Measurements from ENCODE around the gene PLS3. TPM values are rescaled to one million over a fixed set of nuclear protein-coding genes. Genes with fewer than 3 reads are reported as not detected.
"Not testable (repeated sequence)": the region's sequence is repeated elsewhere in the genome, so short reads cannot be mapped to it uniquely, and the experiment has no call there.

The PLS3 gene
- total RNA-seq, 1 donor from 2014 or later = 17.8 TPM

DNA sequence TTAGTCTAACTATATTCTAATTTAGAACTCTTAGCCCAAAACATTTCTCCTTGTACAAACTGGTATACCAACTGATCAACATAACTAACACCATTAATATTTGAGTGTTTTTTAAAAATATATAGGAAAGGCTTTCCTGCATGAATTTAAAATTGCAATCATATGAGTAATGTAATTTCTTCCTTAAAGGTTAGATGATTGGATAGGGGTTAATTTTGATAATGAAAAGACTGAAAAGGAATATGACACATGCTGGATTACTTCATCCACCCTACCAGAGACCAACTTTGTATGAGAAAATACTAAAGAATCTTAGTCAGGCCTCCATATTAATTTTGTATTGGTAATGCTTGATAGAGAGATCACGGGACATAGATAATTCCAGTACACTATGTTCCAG is 25.1 kb upstream of the PLS3 start:
- TF ChIP-seq, protein P1, sequence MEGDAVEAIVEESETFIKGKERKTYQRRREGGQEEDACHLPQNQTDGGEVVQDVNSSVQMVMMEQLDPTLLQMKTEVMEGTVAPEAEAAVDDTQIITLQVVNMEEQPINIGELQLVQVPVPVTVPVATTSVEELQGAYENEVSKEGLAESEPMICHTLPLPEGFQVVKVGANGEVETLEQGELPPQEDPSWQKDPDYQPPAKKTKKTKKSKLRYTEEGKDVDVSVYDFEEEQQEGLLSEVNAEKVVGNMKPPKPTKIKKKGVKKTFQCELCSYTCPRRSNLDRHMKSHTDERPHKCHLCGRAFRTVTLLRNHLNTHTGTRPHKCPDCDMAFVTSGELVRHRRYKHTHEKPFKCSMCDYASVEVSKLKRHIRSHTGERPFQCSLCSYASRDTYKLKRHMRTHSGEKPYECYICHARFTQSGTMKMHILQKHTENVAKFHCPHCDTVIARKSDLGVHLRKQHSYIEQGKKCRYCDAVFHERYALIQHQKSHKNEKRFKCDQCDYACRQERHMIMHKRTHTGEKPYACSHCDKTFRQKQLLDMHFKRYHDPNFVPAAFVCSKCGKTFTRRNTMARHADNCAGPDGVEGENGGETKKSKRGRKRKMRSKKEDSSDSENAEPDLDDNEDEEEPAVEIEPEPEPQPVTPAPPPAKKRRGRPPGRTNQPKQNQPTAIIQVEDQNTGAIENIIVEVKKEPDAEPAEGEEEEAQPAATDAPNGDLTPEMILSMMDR (IDR thresholded peaks at IDR 0.05; ENCODE audit: partially characterized antibody, unreplicated experiment) = no peak
- DNase-seq = no peak
- H3K9me3 Mint-ChIP-seq (ENCODE audit: unreplicated experiment) = no peaks in the 10 kb centered on the region
- no peak overlapping the region for H3K27ac Mint-ChIP-seq (ENCODE audit: unreplicated experiment)
- H3K4me3 Mint-ChIP-seq (ENCODE audit: unreplicated experiment) = no peak overlapping the region
- no peaks in the 10 kb centered on the region for H3K36me3 Mint-ChIP-seq (ENCODE audit: unreplicated experiment)
- H3K27me3 Mint-ChIP-seq (ENCODE audit: unreplicated experiment) = no peaks in the 10 kb centered on the region
- H3K4me1 Mint-ChIP-seq (ENCODE audit: low read depth, unreplicated experiment) = no peaks in the 10 kb centered on the region

DNA sequence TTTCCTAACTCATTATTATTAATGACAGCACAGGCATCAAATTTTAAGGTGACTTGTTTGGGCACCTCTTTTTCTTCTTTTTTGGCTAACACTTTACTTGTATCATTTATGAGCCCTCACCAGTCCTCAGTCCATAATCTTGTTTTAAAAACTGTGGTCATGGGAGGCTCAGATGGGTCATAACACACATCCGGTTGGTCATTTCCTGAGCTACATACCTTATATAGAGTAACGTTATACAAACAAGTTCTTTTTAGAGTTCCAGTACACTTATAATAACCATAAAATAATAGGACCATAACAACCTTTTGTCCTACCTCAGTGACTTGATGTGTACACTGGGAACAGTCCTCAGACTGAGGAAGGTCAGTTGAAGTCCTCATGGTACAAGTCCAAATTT is 21.1 kb upstream of the PLS3 start:
- Mint-ChIP-seq H3K27me3 (ENCODE audit: unreplicated experiment) (no peaks in the 10 kb centered on the region), H3K27ac (ENCODE audit: unreplicated experiment) (no peak overlapping the region), H3K9me3 (ENCODE audit: unreplicated experiment) (no peaks in the 10 kb centered on the region), H3K4me1 (ENCODE audit: low read depth, unreplicated experiment) (no peaks in the 10 kb centered on the region), H3K36me3 (ENCODE audit: unreplicated experiment) (no peaks in the 10 kb centered on the region), H3K4me3 (ENCODE audit: unreplicated experiment) (no peak overlapping the region)
- TF ChIP-seq, protein P1 (IDR thresholded peaks at IDR 0.05; ENCODE audit: partially characterized antibody, unreplicated experiment) = no peak
- no peak for DNase-seq

GRCh38 chrX:115541045-115541444 is 19.9 kb upstream of the PLS3 start:
- DNase-seq; H3K4me3 Mint-ChIP-seq (ENCODE audit: unreplicated experiment); H3K9me3 Mint-ChIP-seq (ENCODE audit: unreplicated experiment); H3K36me3 Mint-ChIP-seq (ENCODE audit: unreplicated experiment); H3K27ac Mint-ChIP-seq (ENCODE audit: unreplicated experiment); H3K4me1 Mint-ChIP-seq (ENCODE audit: low read depth, unreplicated experiment); H3K27me3 Mint-ChIP-seq (ENCODE audit: unreplicated experiment): not testable (repeated sequence)

- Mint-ChIP-seq H3K36me3 (ENCODE audit: unreplicated experiment) (no peaks in the 10 kb centered on the region), H3K4me3 (ENCODE audit: unreplicated experiment) (no peak overlapping the region), H3K4me1 (ENCODE audit: low read depth, unreplicated experiment) (no peaks in the 10 kb centered on the region), H3K9me3 (ENCODE audit: unreplicated experiment) (no peaks in the 10 kb centered on the region), H3K27ac (ENCODE audit: unreplicated experiment) (no peak overlapping the region), H3K27me3 (ENCODE audit: unreplicated experiment) (no peaks in the 10 kb centered on the region)
- TF ChIP-seq, protein P1 (IDR thresholded peaks at IDR 0.05; ENCODE audit: partially characterized antibody, unreplicated experiment) = no peak
- no peak for DNase-seq
These were observed 13.5 kb upstream of the PLS3 start for GRCh38 chrX:115547448-115547847.

GRCh38 chrX:115549008-115549407 is 12.0 kb upstream of the PLS3 start:
- Mint-ChIP-seq H3K9me3 (ENCODE audit: unreplicated experiment) (no peaks in the 10 kb centered on the region), H3K36me3 (ENCODE audit: unreplicated experiment) (no peaks in the 10 kb centered on the region), H3K27me3 (ENCODE audit: unreplicated experiment) (no peaks in the 10 kb centered on the region), H3K27ac (ENCODE audit: unreplicated experiment) (no peak overlapping the region), H3K4me1 (ENCODE audit: low read depth, unreplicated experiment) (no peaks in the 10 kb centered on the region), H3K4me3 (ENCODE audit: unreplicated experiment) (no peak overlapping the region)
- TF ChIP-seq, protein P1 (IDR thresholded peaks at IDR 0.05; ENCODE audit: partially characterized antibody, unreplicated experiment) = no peak
- DNase-seq = no peak

DNA sequence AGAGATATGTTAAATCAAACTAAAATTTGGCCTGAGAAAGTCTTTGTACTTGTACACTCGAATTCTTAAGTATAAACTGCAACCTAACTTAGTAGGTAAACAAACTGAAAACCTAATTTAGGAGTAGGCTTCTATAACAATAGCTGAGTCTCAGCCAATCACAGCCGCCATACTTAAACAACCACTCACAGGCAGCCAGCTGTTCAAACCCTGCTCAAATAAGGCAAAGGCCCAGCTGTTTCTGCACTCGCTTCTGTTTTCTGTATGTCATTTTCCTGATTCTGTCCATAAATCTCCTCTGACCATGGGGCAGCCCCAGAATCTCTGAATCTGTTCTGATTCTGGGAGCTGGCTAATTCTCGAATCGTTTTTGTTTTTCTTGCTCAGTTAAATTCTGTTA is 7.8 kb upstream of the PLS3 start:
- no peaks in the 10 kb centered on the region for H3K27me3 Mint-ChIP-seq (ENCODE audit: unreplicated experiment)
- no peaks in the 10 kb centered on the region for H3K36me3 Mint-ChIP-seq (ENCODE audit: unreplicated experiment)
- no peaks in the 10 kb centered on the region for H3K4me1 Mint-ChIP-seq (ENCODE audit: low read depth, unreplicated experiment)
- no peaks in the 10 kb centered on the region for H3K9me3 Mint-ChIP-seq (ENCODE audit: unreplicated experiment)
- TF ChIP-seq, protein P1 (IDR thresholded peaks at IDR 0.05; ENCODE audit: partially characterized antibody, unreplicated experiment) = no peak
- H3K4me3 Mint-ChIP-seq (ENCODE audit: unreplicated experiment) = no peak overlapping the region
- H3K27ac Mint-ChIP-seq (ENCODE audit: unreplicated experiment) = no peak overlapping the region
- DNase-seq = no peak
